Testis (tissue), 3 donors: ENCODE data around the gene SMIM44. TPM values are rescaled to one million over a fixed set of nuclear protein-coding genes. Genes with fewer than 3 reads are reported as not detected.
"Not testable (repeated sequence)": the region's sequence is repeated elsewhere in the genome, so short reads cannot be mapped to it uniquely, and the experiment has no call there.

Experiments
- DNase-seq: peaks from one replicate; pipeline ENCODE4 v3.0.0-alpha.2; 2019
- H3K27ac ChIP-seq, 2 donors: fragments of 200-600 bp; sonication (generic); one replicate each; pipeline ENCODE4 v1.5.1; 2019
- H3K27me3 ChIP-seq: fragments of 200-600 bp; sonication (generic); one replicate; pipeline ENCODE4 v1.5.1; 2019
- H3K36me3 ChIP-seq: fragments of 200-600 bp; sonication (generic); one replicate; pipeline ENCODE4 v1.5.1; 2017; ENCODE audit warnings: low read depth; ENCODE audit errors: missing control alignments
- H3K4me1 ChIP-seq: fragments of 200-600 bp; sonication (generic); one replicate; pipeline ENCODE4 v1.5.1; 2019
- H3K4me3 ChIP-seq, 2 donors: fragments of 200-600 bp; sonication (generic); one replicate each; pipeline ENCODE4 v1.5.1; 2017 to 2019
- H3K9me3 ChIP-seq: fragments of 200-600 bp; sonication (generic); one replicate; pipeline ENCODE4 v1.5.1; 2017
- POLR2A ChIP-seq: fragments of 450-650 bp; IDR thresholded peaks from one replicate; pipeline ENCODE4 v1.6.1; 2017; ENCODE audit warnings: antibody characterized with exemption, mild to moderate bottlenecking, moderate library complexity
- WGBS, 2 donors: methylation state at CpG; one replicate each; pipeline ENCODE4 v1.1.5; 2018; 5-methylcytosine and 5-hydroxymethylcytosine counted together
- intact Hi-C: fragments of 100-400 bp; cut with DNase I; formaldehyde crosslinking; loops from one replicate; pipeline ENCODE4 v1.15.1; 2023; ENCODE audit warnings: low total_unique reads
- polyA plus RNA-seq: library from polyadenylated mRNA; stranded (reverse); fragments of 350-450 nt; fragmentation: Illumina TruSeq; extraction: RNeasy Lipid Tissue Mini Kit (QIAGEN cat#74804); gene quantifications from one replicate; pipeline ENCODE4 v1.2.3, GENCODE V29; 2014; ENCODE audit warnings: low read depth, low replicate concordance; ENCODE audit not compliant: insufficient read depth
- total RNA-seq, 2 donors: library from RNA; depleted of rRNA; stranded (reverse); fragments of >200 nt; gene quantifications; one replicate each; pipeline ENCODE4 v1.2.3, GENCODE V29; 2016
- TF ChIP-seq, protein P1 (sequence below), 3 experiments: fragments of 450-650 bp in 2 of 3; fragments of 200-600 bp in 1 of 3; sonication (generic) in 1 of 3; IDR thresholded peaks; one replicate each; pipeline ENCODE4 v1.5.1; 2016 to 2019; ENCODE audit warnings: antibody characterized with exemption in 3 of 3, mild to moderate bottlenecking in 2 of 3, moderate library complexity in 1 of 3

Gene SMIM44
- total and polyA plus RNA-seq, 3 donors from 2014 or later: not detected

DNA sequence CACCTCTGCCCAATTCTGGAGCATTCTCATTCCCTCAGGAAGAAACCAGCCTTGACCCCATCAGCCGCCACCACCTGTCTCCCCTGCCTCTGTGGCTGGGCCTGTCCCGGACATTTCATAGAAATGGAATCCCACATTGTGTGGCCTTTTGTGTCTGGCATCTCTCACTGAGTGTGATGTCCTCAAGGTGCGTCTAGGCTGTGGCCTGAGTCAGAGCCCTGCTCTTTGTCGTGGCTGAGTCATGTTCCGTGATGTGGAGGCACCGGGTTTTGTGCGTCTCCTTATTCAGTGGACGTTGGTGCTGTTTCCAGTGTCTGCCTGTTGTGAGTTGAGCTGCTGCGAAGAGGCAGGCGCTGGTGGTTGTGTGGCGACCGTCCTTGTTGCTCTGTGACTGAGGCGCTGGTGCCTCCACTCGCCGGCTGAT lies 26.3 kb upstream of the SMIM44 start:
- Histone ChIP-seq H3K4me3 (no peak overlapping the region), H3K27ac (no peak overlapping the region), H3K27me3 (no peaks in the 10 kb centered on the region), H3K4me1 (peaks cover 36% of the 10 kb centered on the region), H3K36me3 (no peaks in the 10 kb centered on the region), H3K9me3 (no peaks in the 10 kb centered on the region)
- TF ChIP-seq, protein P1, sequence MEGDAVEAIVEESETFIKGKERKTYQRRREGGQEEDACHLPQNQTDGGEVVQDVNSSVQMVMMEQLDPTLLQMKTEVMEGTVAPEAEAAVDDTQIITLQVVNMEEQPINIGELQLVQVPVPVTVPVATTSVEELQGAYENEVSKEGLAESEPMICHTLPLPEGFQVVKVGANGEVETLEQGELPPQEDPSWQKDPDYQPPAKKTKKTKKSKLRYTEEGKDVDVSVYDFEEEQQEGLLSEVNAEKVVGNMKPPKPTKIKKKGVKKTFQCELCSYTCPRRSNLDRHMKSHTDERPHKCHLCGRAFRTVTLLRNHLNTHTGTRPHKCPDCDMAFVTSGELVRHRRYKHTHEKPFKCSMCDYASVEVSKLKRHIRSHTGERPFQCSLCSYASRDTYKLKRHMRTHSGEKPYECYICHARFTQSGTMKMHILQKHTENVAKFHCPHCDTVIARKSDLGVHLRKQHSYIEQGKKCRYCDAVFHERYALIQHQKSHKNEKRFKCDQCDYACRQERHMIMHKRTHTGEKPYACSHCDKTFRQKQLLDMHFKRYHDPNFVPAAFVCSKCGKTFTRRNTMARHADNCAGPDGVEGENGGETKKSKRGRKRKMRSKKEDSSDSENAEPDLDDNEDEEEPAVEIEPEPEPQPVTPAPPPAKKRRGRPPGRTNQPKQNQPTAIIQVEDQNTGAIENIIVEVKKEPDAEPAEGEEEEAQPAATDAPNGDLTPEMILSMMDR (IDR thresholded peaks at IDR 0.05): no peak
- no peak for TF ChIP-seq POLR2A
- intact Hi-C loops: no loop called here
- 87 to 88% methylated on average over 11 to 15 of the region's 15 CpGs for whole genome bisulfite sequencing, 2 donors
- no peak for DNase-seq

DNA sequence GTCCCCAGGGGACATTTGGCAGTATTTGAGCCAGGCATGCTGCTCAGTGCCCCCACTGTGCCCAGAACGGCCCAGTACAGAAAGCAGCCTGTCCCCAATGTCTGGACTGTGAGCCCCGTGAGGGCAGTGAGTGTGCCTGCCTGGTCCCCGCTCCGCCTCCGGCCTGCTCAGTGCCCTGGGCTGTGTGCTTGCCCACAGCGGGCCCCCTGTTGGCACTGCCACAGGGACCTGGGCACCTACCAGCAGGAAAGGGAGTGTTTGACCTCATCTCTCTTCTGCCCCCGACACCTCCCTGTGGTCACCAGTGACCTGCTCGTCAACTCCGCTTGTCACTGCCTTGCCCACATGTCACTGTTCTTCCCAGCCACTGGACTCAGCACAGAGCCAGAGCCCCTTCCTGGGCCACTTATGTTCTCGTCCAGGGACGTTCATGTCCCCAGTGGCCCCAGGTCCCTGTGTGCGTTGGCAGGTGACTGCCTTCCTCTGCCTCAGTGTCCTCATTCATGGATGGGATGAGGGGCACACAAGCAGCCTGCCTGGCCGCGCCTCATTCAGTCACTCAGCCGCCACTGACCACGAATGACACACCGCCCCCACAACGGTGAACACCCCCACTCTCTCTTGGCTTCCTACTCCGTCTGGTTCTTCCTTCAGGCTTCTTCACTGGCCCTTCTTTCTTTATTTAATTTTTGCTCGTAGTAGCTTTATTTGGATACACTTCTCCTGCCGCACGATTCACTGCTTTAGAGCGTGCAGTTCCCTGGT lies 25.7 kb upstream of the SMIM44 start:
- no peaks in the 10 kb centered on the region for H3K9me3 ChIP-seq
- TF ChIP-seq, protein P1 (IDR thresholded peaks at IDR 0.05): no peak
- TF ChIP-seq POLR2A: no peak
- no peak for DNase-seq
- no peaks in the 10 kb centered on the region for H3K36me3 ChIP-seq
- peaks cover 30% of the 10 kb centered on the region for H3K4me1 ChIP-seq
- H3K27ac ChIP-seq: no peak overlapping the region
- H3K4me3 ChIP-seq: no peak overlapping the region
- WGBS, 2 donors: 79% methylated on average over 23 of the region's 23 CpGs
- intact Hi-C loops: no loop called here
- H3K27me3 ChIP-seq: no peaks in the 10 kb centered on the region

DNA sequence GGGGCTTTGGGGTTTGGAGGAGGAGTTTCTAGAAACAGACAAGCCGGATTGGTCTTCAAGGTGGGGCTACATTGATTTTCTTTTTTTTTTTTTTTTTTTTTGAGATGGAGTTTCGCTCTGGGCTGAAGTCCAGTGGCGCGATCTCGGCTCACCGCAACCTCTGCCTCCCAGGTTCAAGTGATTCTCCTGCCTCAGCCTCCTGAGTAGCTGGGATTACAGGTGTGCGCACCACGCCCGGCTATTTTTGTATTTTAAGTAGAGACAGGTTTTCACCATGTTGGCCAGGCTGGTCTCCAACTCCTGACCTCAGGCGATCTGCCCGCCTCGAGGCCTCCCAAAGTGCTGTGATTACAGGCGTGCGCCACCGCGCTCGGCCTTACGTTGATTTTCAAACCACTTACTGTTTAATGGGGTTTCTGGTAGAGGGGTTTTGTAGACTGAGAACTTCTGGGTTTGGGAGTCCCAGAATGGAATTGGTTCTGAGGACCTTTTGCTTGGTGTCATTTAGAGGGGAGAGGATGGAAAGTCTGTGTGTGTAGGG lies 24.9 kb upstream of the SMIM44 start:
- H3K27me3 ChIP-seq, H3K4me3 ChIP-seq, intact Hi-C loops, H3K9me3 ChIP-seq, H3K36me3 ChIP-seq, H3K27ac ChIP-seq, DNase-seq: not testable (repeated sequence)
- peaks cover 23% of the 10 kb centered on the region for H3K4me1 ChIP-seq
- 73 to 87% methylated on average over 18 of the region's 18 CpGs for WGBS, 2 donors

GRCh38 chr19:3507371-3508120 lies 24.3 kb upstream of the SMIM44 start:
- Histone ChIP-seq H3K27ac (peak overlapping the region in 1 of 2 donors; percentile 79), H3K4me3 (peak overlapping the region; percentile 70 to 93), H3K4me1 (peaks cover 18% of the 10 kb centered on the region), H3K27me3 (no peaks in the 10 kb centered on the region), H3K36me3 (no peaks in the 10 kb centered on the region), H3K9me3 (no peaks in the 10 kb centered on the region)
- WGBS, 2 donors: 29 to 31% methylated on average over 24 to 31 of the region's 31 CpGs
- DNase-seq: peak; percentile 21
- TF ChIP-seq, protein P1 (IDR thresholded peaks at IDR 0.05): no peak
- TF ChIP-seq POLR2A: no peak
- intact Hi-C loops: no loop called here
